ENCODE data around the gene FAM53A. TPM values are rescaled to one million over a fixed set of nuclear protein-coding genes. Genes with fewer than 3 reads are reported as not detected.

The FAM53A gene
- total RNA-seq: 1.9 TPM in 2 replicates

- intact Hi-C loops (cut with micrococcal nuclease): loop anchor here (1.0 to 10.0 kb wide), 7 partner anchors 9 to 731 kb away; partner anchors contain the start of genes CFAP99, FGFR3, FGFRL1 and SLBP
These were observed at the start of gene FAM53A for GRCh38 chr4:1683736-1684505. TSS of gene FAM53A (minus strand) at chr4:1684313. CDS start at chr4:1668741, 15,572 bp downstream.

GRCh38 chr4:1732911-1733310 lies 48.8 kb upstream of the FAM53A start:
- intact Hi-C loops (cut with micrococcal nuclease): no loop called here

- intact Hi-C loops (cut with micrococcal nuclease): no loop called here
These were observed 47.1 kb upstream of the FAM53A start for GRCh38 chr4:1731180-1731579.

GRCh38 chr4:1730532-1731135 lies 46.5 kb upstream of the FAM53A start:
- intact Hi-C loops (cut with micrococcal nuclease): no loop called here

- intact Hi-C loops (cut with micrococcal nuclease): loop anchor here (10.0 kb wide), 1 partner anchor 446 kb away; no protein-coding TSS in a partner anchor
These were observed 44.2 kb upstream of the FAM53A start for GRCh38 chr4:1728061-1728980.

GRCh38 chr4:1727117-1728031 lies 43.3 kb upstream of the FAM53A start:
- intact Hi-C loops (cut with micrococcal nuclease): loop anchor here (10.0 kb wide), 1 partner anchor 447 kb away; no protein-coding TSS in a partner anchor

GRCh38 chr4:1726146-1726934 lies 42.2 kb upstream of the FAM53A start:
- intact Hi-C loops (cut with micrococcal nuclease): loop anchor here (1.0 to 10.0 kb wide), 3 partner anchors 15 to 448 kb away; no protein-coding TSS in a partner anchor

- intact Hi-C loops (cut with micrococcal nuclease): loop anchor here (10.0 kb wide), 1 partner anchor 449 kb away; no protein-coding TSS in a partner anchor
These were observed 41.4 kb upstream of the FAM53A start for GRCh38 chr4:1725521-1725920.

- intact Hi-C loops (cut with micrococcal nuclease): loop anchor here (5.0 to 10.0 kb wide), 5 partner anchors 141 to 1809 kb away; partner anchors contain the start of gene LRPAP1
These were observed 39.2 kb upstream of the FAM53A start for GRCh38 chr4:1723131-1723801.

- intact Hi-C loops (cut with micrococcal nuclease): loop anchor here (5.0 to 10.0 kb wide), 5 partner anchors 140 to 1810 kb away; partner anchors contain the start of gene LRPAP1
These were observed 38.5 kb upstream of the FAM53A start for GRCh38 chr4:1722551-1723118.

- intact Hi-C loops (cut with micrococcal nuclease): loop anchor here (1.0 to 10.0 kb wide), 10 partner anchors 10 to 1810 kb away; partner anchors contain the start of genes FAM53A, HAUS3, LETM1 and LRPAP1
These were observed 37.8 kb upstream of the FAM53A start for GRCh38 chr4:1721666-1722550.

GRCh38 chr4:1721003-1721665 lies 37.0 kb upstream of the FAM53A start, which contains the start of the genes TACC3 and TMEM129:
TSS of gene TACC3 (plus strand) at chr4:1721521. CDS start at chr4:1723422, 1,901 bp downstream.
TSS of gene TMEM129 (minus strand) at chr4:1721323. CDS start at chr4:1720837, 486 bp downstream.
- intact Hi-C loops (cut with micrococcal nuclease): loop anchor here (1.0 to 10.0 kb wide), 10 partner anchors 9 to 1811 kb away; partner anchors contain the start of genes FAM53A, HAUS3, LETM1 and LRPAP1

- intact Hi-C loops (cut with micrococcal nuclease): loop anchor here (5.0 to 10.0 kb wide), 5 partner anchors 138 to 1812 kb away; partner anchors contain the start of gene LRPAP1
These were observed 36.3 kb upstream of the FAM53A start for GRCh38 chr4:1720163-1720983.

- intact Hi-C loops (cut with micrococcal nuclease): no loop called here
These were observed 34.2 kb upstream of the FAM53A start for GRCh38 chr4:1718095-1718850.
